Parathyroid adenoma (tissue), 2 donors: ENCODE measurements around the gene DYDC1.
A peak's percentile ranks its signal among the peaks of the same experiment; 100 is the strongest.

Experiments
- H2AFZ ChIP-seq: fragments of 300-600 bp; sonication (generic); one replicate; pipeline ENCODE4 v1.7.0; 2017; ENCODE audit warnings: antibody characterized with exemption, mild to moderate bottlenecking
- H3K27ac ChIP-seq: fragments of 300-600 bp; sonication (generic); one replicate; pipeline ENCODE4 v1.7.0; 2017
- H3K27me3 ChIP-seq: fragments of 300-600 bp; sonication (generic); one replicate; pipeline ENCODE4 v1.7.0; 2017; ENCODE audit warnings: low read length; ENCODE audit not compliant: control insufficient read depth, insufficient read depth
- H3K36me3 ChIP-seq: fragments of 300-600 bp; sonication (generic); one replicate; pipeline ENCODE4 v1.7.0; 2017; ENCODE audit warnings: low read length; ENCODE audit not compliant: control insufficient read depth, insufficient read depth
- H3K4me1 ChIP-seq: fragments of 300-600 bp; sonication (generic); one replicate; pipeline ENCODE4 v1.7.0; 2017; ENCODE audit warnings: control low read depth
- H3K4me2 ChIP-seq: fragments of 300-600 bp; sonication (generic); one replicate; pipeline ENCODE4 v1.7.0; 2017; ENCODE audit warnings: low read length
- H3K4me3 ChIP-seq: fragments of 300-600 bp; sonication (generic); one replicate; pipeline ENCODE4 v1.7.0; 2017; ENCODE audit warnings: low read depth, low read length
- H3K79me2 ChIP-seq: fragments of 300-600 bp; sonication (generic); one replicate; pipeline ENCODE4 v1.7.0; 2017; ENCODE audit warnings: control low read depth
- H3K9ac ChIP-seq: fragments of 300-600 bp; sonication (generic); one replicate; pipeline ENCODE4 v1.7.0; 2017; ENCODE audit warnings: mild to moderate bottlenecking
- H3K9me3 ChIP-seq: fragments of 300-600 bp; sonication (generic); one replicate; pipeline ENCODE4 v1.7.0; 2017; ENCODE audit warnings: low read length; ENCODE audit not compliant: control insufficient read depth
- CTCF ChIP-seq: fragments of 300-600 bp; sonication (generic); IDR thresholded peaks from one replicate; pipeline ENCODE4 v1.7.0; 2017; ENCODE audit warnings: antibody characterized with exemption, mild to moderate bottlenecking
- donor health status: primary hyperparathyroidism.

The DYDC1 gene

DNA sequence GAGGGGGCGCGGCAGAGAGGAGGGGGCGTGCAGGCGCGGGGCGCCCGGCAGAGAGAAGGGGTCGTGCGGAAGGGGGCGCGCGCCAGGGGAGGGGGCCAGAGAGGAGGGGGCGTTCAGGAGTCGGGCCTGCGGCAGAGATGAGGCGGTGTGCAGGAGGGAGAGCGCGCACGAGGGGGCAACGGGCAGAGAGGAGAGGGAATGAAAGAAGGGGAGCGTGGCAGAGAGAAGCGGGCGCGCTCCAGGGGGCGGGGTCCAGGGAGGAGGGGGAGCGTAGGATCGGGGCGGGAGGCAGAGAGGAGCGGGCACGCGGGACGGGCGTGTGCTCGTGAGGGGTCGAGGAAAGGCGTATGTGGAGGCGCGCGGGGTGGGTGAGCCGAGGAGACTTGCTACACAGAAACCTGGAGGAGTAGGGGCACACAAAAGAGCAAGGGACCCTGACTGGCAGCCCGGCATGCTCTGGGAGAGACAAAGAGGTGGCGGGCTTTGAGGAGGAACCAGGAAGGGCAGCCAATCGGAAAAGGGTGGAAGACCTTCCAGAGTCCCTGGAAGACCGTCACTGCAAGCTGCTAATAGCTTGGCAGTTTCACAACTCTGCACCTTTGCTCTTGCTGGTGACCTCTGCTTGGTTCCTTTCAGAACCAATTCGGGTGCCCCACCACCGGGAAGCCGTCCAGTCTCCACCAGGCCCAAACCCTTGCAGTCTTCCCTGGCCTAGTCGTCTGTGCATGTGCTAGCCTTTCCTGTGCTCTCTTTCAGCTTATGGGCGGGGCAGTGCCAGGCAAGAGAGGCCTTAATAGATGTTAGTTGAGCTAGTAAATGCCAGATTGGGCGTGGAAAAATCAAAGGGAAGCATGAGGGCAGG, 665 bp upstream of the DYDC1 start:
- H2AFZ ChIP-seq: peak overlapping the region; percentile 86
- no peak overlapping the region for H3K9ac ChIP-seq
- no peaks in the 10 kb centered on the region for H3K27me3 ChIP-seq
- H3K4me2 ChIP-seq: peak overlapping the region; percentile 71
- no peak overlapping the region for H3K27ac ChIP-seq
- H3K36me3 ChIP-seq: no peaks in the 10 kb centered on the region
- no peak for TF ChIP-seq CTCF
- no peaks in the 10 kb centered on the region for H3K9me3 ChIP-seq
- H3K4me1 ChIP-seq: no peaks in the 10 kb centered on the region
- H3K4me3 ChIP-seq: peak overlapping the region; percentile 40
- H3K79me2 ChIP-seq: no peaks in the 10 kb centered on the region

GRCh38 chr10:80351220-80351619, 5.3 kb downstream of the DYDC1 start:
- Histone ChIP-seq H3K27ac (no peak overlapping the region), H3K4me1 (no peaks in the 10 kb centered on the region), H3K27me3 (no peaks in the 10 kb centered on the region), H2AFZ (no peak overlapping the region), H3K9ac (no peak overlapping the region), H3K79me2 (no peaks in the 10 kb centered on the region), H3K36me3 (no peaks in the 10 kb centered on the region), H3K4me3 (no peak overlapping the region), H3K9me3 (no peaks in the 10 kb centered on the region), H3K4me2 (no peak overlapping the region)
- TF ChIP-seq CTCF: no peak

DNA sequence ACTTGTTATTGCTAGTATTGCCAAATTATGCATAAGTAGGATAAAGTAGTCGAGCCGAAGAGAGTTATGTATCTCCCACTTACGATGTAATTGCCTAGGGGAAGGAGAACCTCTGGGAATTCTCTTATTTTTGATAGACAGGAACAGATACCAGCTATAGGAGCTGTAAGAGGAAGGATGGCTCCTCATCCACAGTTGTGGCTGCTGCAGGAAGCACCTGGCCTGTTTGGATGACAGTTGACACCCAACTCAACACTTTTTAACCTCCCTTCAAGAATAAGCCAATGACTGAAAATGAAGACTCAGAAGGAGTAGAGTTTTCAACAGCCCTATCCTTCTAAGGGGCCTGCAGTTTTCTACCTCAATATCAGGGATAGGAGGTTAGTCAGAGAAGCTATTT, 6.3 kb downstream of the DYDC1 start:
- Histone ChIP-seq H3K4me3 (no peak overlapping the region), H3K27me3 (no peaks in the 10 kb centered on the region), H3K9me3 (no peaks in the 10 kb centered on the region), H3K27ac (no peak overlapping the region), H2AFZ (no peak overlapping the region), H3K79me2 (no peaks in the 10 kb centered on the region), H3K36me3 (no peaks in the 10 kb centered on the region), H3K4me2 (no peak overlapping the region), H3K4me1 (no peaks in the 10 kb centered on the region), H3K9ac (no peak overlapping the region)
- no peak for TF ChIP-seq CTCF

DNA sequence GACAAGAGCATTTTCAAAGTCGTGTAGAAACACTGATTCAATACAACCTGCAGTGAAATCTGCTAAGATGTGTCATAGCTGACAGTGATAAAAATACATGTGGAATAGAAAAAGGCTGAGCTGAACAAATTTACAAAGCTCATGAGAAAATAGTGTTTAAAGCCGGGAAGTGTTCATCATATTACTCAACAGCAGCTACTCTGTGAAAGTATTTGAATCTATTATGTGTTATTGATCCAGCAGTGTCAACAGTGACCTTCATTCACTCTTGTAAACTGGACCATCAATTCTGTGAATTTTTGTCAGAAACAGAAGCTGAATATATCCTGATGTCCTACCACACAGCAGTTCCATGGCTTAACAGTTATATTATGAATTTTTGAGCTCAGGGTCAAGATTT, 11.6 kb downstream of the DYDC1 start:
- Histone ChIP-seq H3K4me1 (no peaks in the 10 kb centered on the region), H3K9ac (no peak overlapping the region), H3K79me2 (no peaks in the 10 kb centered on the region), H2AFZ (no peak overlapping the region), H3K27me3 (no peaks in the 10 kb centered on the region), H3K9me3 (no peaks in the 10 kb centered on the region), H3K4me2 (no peak overlapping the region), H3K36me3 (no peaks in the 10 kb centered on the region), H3K27ac (no peak overlapping the region), H3K4me3 (no peak overlapping the region)
- TF ChIP-seq CTCF: no peak

- Histone ChIP-seq H3K36me3 (no peaks in the 10 kb centered on the region), H3K9me3 (no peaks in the 10 kb centered on the region), H3K9ac (no peak overlapping the region), H2AFZ (no peak overlapping the region), H3K4me2 (no peak overlapping the region), H3K79me2 (no peaks in the 10 kb centered on the region), H3K4me1 (no peaks in the 10 kb centered on the region), H3K27ac (no peak overlapping the region), H3K4me3 (no peak overlapping the region), H3K27me3 (no peaks in the 10 kb centered on the region)
- no peak for TF ChIP-seq CTCF
These were observed 12.3 kb downstream of the DYDC1 start for GRCh38 chr10:80344276-80344675.
